Measurements from ENCODE around the gene EXTL2. TPM values are rescaled to one million over a fixed set of nuclear protein-coding genes. Genes with fewer than 3 reads are reported as not detected.

The EXTL2 gene
- total RNA-seq, 1 experiment from 2014 or later: 21.1 TPM

- intact Hi-C loops (cut with micrococcal nuclease): no loop called here
- Histone ChIP-seq H3K27ac (ENCODE audit: low read depth, low read length) (no peak overlapping the region), H3K4me1 (ENCODE audit: control insufficient read depth in 1 of 2, insufficient read depth in 2 of 2, low read length in 2 of 2) (no peaks in the 10 kb centered on the region), H2AFZ (ENCODE audit: low read depth, low read length, poor library complexity, severe bottlenecking) (no peak overlapping the region), H3K9ac (ENCODE audit: low read length) (no peak overlapping the region), H3K27me3 (ENCODE audit: insufficient read depth, low read length) (no peaks in the 10 kb centered on the region), H3K4me2 (ENCODE audit: low read length) (no peak overlapping the region), H3K9me2 (ENCODE audit: insufficient read depth) (no peaks in the 10 kb centered on the region), H3K36me3 (ENCODE audit: control insufficient read depth in 1 of 2, insufficient read depth in 2 of 2, low read length in 2 of 2) (peaks cover 26 to 28% of the 10 kb centered on the region in 2 experiments; a peak in 3 of 4 replicates), H3K79me2 (ENCODE audit: insufficient read depth, low read length) (peaks cover 10% of the 10 kb centered on the region; the same call in 1 of the 2 replicates), H4K20me1 (ENCODE audit: insufficient read depth) (no peaks in the 10 kb centered on the region; the same call in 1 of the 2 replicates), H3K9me3 (ENCODE audit: control insufficient read depth in 1 of 2, insufficient read depth in 1 of 2, low read depth in 1 of 2, low read length in 2 of 2) (no peaks in the 10 kb centered on the region), H3K4me3 (replicated peaks in 1 of 2; ENCODE audit: low read depth in 1 of 2, low read length in 2 of 2) (no peak overlapping the region)
- RAD21 ChIA-PET (ENCODE audit: low non-redundant PET in 1 of 2, low total read pairs in 2 of 2, uncharacterized antibody in 2 of 2, unreplicated experiment in 2 of 2): interaction anchor here in 1 of 2 experiments (0.6 kb wide), 1 partner anchor 286 kb away, joined by 3 read pairs; no protein-coding TSS in a partner anchor
- ATAC-seq (no peak), DNase-seq (ENCODE audit: low read depth, low spot score) (no peak)
- CTCF ChIA-PET: no interaction called here
- TF ChIP-seq, protein P1, sequence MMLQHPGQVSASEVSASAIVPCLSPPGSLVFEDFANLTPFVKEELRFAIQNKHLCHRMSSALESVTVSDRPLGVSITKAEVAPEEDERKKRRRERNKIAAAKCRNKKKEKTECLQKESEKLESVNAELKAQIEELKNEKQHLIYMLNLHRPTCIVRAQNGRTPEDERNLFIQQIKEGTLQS (IDR thresholded peaks at IDR 0.05): no peak
- no peak for TF ChIP-seq TCF7L2 (IDR thresholded peaks at IDR 0.05; ENCODE audit: borderline replicate concordance, extremely low read depth, insufficient read depth, insufficient read length)
- TF ChIP-seq FOSL1 (IDR thresholded peaks at IDR 0.05; ENCODE audit: low read depth): no peak
- TF ChIP-seq ELF1 (IDR thresholded peaks at IDR 0.05; ENCODE audit: borderline replicate concordance, low read depth): no peak
- no peak for TF ChIP-seq POLR2A (IDR thresholded peaks at IDR 0.05; ENCODE audit: borderline replicate concordance, extremely low read depth, insufficient read depth, insufficient read length)
- TF ChIP-seq, protein P2, sequence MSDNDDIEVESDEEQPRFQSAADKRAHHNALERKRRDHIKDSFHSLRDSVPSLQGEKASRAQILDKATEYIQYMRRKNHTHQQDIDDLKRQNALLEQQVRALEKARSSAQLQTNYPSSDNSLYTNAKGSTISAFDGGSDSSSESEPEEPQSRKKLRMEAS (IDR thresholded peaks at IDR 0.05): no peak
- TF ChIP-seq JUND (IDR thresholded peaks at IDR 0.05): no peak
- no peak for TF ChIP-seq SIN3A (IDR thresholded peaks at IDR 0.05; ENCODE audit: low read depth)
- no peak for TF ChIP-seq ZFX (IDR thresholded peaks at IDR 0.05)
- TF ChIP-seq, protein P3, sequence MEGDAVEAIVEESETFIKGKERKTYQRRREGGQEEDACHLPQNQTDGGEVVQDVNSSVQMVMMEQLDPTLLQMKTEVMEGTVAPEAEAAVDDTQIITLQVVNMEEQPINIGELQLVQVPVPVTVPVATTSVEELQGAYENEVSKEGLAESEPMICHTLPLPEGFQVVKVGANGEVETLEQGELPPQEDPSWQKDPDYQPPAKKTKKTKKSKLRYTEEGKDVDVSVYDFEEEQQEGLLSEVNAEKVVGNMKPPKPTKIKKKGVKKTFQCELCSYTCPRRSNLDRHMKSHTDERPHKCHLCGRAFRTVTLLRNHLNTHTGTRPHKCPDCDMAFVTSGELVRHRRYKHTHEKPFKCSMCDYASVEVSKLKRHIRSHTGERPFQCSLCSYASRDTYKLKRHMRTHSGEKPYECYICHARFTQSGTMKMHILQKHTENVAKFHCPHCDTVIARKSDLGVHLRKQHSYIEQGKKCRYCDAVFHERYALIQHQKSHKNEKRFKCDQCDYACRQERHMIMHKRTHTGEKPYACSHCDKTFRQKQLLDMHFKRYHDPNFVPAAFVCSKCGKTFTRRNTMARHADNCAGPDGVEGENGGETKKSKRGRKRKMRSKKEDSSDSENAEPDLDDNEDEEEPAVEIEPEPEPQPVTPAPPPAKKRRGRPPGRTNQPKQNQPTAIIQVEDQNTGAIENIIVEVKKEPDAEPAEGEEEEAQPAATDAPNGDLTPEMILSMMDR (IDR thresholded peaks at IDR 0.05 in 2 of 3, conservative IDR thresholded peaks at IDR 0.05 in 1 of 3; ENCODE audit: borderline replicate concordance in 1 of 3, insufficient read depth in 1 of 3, low read depth in 2 of 3, low read length in 2 of 3): no peak
- TF ChIP-seq, protein P4, sequence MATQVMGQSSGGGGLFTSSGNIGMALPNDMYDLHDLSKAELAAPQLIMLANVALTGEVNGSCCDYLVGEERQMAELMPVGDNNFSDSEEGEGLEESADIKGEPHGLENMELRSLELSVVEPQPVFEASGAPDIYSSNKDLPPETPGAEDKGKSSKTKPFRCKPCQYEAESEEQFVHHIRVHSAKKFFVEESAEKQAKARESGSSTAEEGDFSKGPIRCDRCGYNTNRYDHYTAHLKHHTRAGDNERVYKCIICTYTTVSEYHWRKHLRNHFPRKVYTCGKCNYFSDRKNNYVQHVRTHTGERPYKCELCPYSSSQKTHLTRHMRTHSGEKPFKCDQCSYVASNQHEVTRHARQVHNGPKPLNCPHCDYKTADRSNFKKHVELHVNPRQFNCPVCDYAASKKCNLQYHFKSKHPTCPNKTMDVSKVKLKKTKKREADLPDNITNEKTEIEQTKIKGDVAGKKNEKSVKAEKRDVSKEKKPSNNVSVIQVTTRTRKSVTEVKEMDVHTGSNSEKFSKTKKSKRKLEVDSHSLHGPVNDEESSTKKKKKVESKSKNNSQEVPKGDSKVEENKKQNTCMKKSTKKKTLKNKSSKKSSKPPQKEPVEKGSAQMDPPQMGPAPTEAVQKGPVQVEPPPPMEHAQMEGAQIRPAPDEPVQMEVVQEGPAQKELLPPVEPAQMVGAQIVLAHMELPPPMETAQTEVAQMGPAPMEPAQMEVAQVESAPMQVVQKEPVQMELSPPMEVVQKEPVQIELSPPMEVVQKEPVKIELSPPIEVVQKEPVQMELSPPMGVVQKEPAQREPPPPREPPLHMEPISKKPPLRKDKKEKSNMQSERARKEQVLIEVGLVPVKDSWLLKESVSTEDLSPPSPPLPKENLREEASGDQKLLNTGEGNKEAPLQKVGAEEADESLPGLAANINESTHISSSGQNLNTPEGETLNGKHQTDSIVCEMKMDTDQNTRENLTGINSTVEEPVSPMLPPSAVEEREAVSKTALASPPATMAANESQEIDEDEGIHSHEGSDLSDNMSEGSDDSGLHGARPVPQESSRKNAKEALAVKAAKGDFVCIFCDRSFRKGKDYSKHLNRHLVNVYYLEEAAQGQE (IDR thresholded peaks at IDR 0.05; ENCODE audit: low read depth): no peak
- TF ChIP-seq CEBPB (IDR thresholded peaks at IDR 0.05; ENCODE audit: low read depth): no peak
- no peak for TF ChIP-seq EGR1 (IDR thresholded peaks at IDR 0.05; ENCODE audit: low read depth)
- TF ChIP-seq EZH2 (IDR thresholded peaks at IDR 0.05): no peak
- TF ChIP-seq ZBTB33 (IDR thresholded peaks at IDR 0.05; ENCODE audit: extremely low read depth, insufficient replicate concordance, low read length): no peak
- TF ChIP-seq CBX3 (IDR thresholded peaks at IDR 0.05; ENCODE audit: low read depth): no peak
- TF ChIP-seq EZH2phosphoT487 (IDR thresholded peaks at IDR 0.05; ENCODE audit: borderline replicate concordance): no peak
- TF ChIP-seq RAD21 (IDR thresholded peaks at IDR 0.05; ENCODE audit: low read depth): no peak
- POLR2A ChIA-PET: no interaction called here
- no TSS peak for BruUV-seq (replicated peaks)
Observed at GRCh38 chr1:100912019-100912418, 17.4 kb upstream of the EXTL2 start.
